HepG2 (cell line): ENCODE results near the gene COMT. TPM values are rescaled to one million over a fixed set of nuclear protein-coding genes. Genes with fewer than 3 reads are reported as not detected.
A peak's percentile ranks its signal among the peaks of the same experiment; 100 is the strongest.

Experiments
- CC2D1A ChIP-seq: sonication (generic); formaldehyde crosslinking; IDR thresholded peaks from 2 replicates; pipeline ENCODE4 v1.8.1; 2023; ENCODE audit warnings: mild to moderate bottlenecking, missing genetic modification reagents
- GZF1 ChIP-seq: sonication (generic); formaldehyde crosslinking; IDR thresholded peaks from 2 replicates; pipeline ENCODE4 v1.5.1; 2020; ENCODE audit warnings: mild to moderate bottlenecking, missing genetic modification reagents
- HOMEZ ChIP-seq: IDR thresholded peaks from 2 replicates; pipeline ENCODE4 v1.6.1; 2016; ENCODE audit warnings: low read depth
- IKZF5 ChIP-seq: IDR thresholded peaks from 2 replicates; pipeline ENCODE4 v1.6.1; 2018; ENCODE audit warnings: missing genetic modification reagents, mild to moderate bottlenecking, missing compliant biosample characterization
- KDM5A ChIP-seq: fragments of 200-600 bp; sonication (generic); IDR thresholded peaks from 2 replicates; pipeline ENCODE4 v1.7.0; 2018; ENCODE audit warnings: antibody characterized with exemption, mild to moderate bottlenecking, low read length, borderline replicate concordance
- MBD4 ChIP-seq: IDR thresholded peaks from 2 replicates; pipeline ENCODE4 v1.6.1; 2012; ENCODE audit warnings: low read length, inconsistent platforms, borderline replicate concordance
- MLXIP ChIP-seq: sonication (generic); formaldehyde crosslinking; IDR thresholded peaks from 2 replicates; pipeline ENCODE4 v1.9.0; 2021; ENCODE audit warnings: missing genetic modification reagents, borderline replicate concordance
- POGK ChIP-seq: sonication (generic); formaldehyde crosslinking; conservative IDR thresholded peaks from 2 replicates; pipeline ENCODE4 v1.8.0; 2022; ENCODE audit warnings: mild to moderate bottlenecking, moderate library complexity, missing genetic modification reagents
- STAT5B ChIP-seq: sonication (generic); formaldehyde crosslinking; IDR thresholded peaks from 2 replicates; pipeline ENCODE4 v1.4.0; 2020; ENCODE audit warnings: missing genetic modification reagents
- TGIF2 ChIP-seq: IDR thresholded peaks from 2 replicates; pipeline ENCODE4 v1.6.1; 2016; ENCODE audit warnings: control low read depth, missing compliant biosample characterization
- ZNF260 ChIP-seq: sonication (generic); formaldehyde crosslinking; IDR thresholded peaks from 2 replicates; pipeline ENCODE4 v1.4.0; 2020; ENCODE audit warnings: missing genetic modification reagents, low read depth, mild to moderate bottlenecking, borderline replicate concordance
- ZNF576 ChIP-seq: sonication (generic); formaldehyde crosslinking; IDR thresholded peaks from 2 replicates; pipeline ENCODE4 v1.4.0; 2020; ENCODE audit warnings: mild to moderate bottlenecking, missing genetic modification reagents
- ZNF609 ChIP-seq: sonication (generic); formaldehyde crosslinking; IDR thresholded peaks from 2 replicates; pipeline ENCODE4 v1.4.0; 2020; ENCODE audit warnings: mild to moderate bottlenecking, missing genetic modification reagents, borderline replicate concordance
- ZNF737 ChIP-seq: sonication (generic); formaldehyde crosslinking; IDR thresholded peaks from 2 replicates; pipeline ENCODE4 v1.5.0; 2020; ENCODE audit warnings: missing genetic modification reagents, mild to moderate bottlenecking, borderline replicate concordance
- ZNF883 ChIP-seq: sonication (generic); formaldehyde crosslinking; IDR thresholded peaks from 2 replicates; pipeline ENCODE4 v1.5.1; 2020; ENCODE audit warnings: mild to moderate bottlenecking, missing genetic modification reagents; ENCODE audit errors: not compliant biosample characterization
- polyA plus RNA-seq, 8 experiments: library from polyadenylated mRNA; depleted of rRNA in 3 of 8; stranded (reverse) in 7 of 8; unstranded in 1 of 8; fragments of >200 nt; fragmentation: Illumina TruSeq in 4 of 8; extraction: Trizol in 4 of 8; gene quantifications; 2 replicates each; pipeline versions ENCODE4 v1.2.1 to v1.2.3, GENCODE V29; 2011 to 2016; ENCODE audit warnings: low read depth in 4 of 8, missing spikeins in 1 of 8, mixed read lengths in 1 of 8; ENCODE audit not compliant: insufficient read depth in 1 of 8
- total RNA-seq, 5 experiments: library from RNA; depleted of rRNA; stranded (reverse); fragments of >200 nt; fragmentation: Illumina TruSeq; extraction: Trizol; gene quantifications; 2 replicates each; pipeline ENCODE4 v1.2.3, GENCODE V29; 2016; ENCODE audit warnings: low read depth in 1 of 5

Gene COMT
- total and polyA plus RNA-seq, 2 of the 13 experiments (the other 11 are each of a cell fraction or from before 2014, with no cell fraction given), result 156 to 162 TPM

GRCh38 chr22:19898831-19899567, 42.6 kb upstream of the COMT start (continued):
- TF ChIP-seq POGK (CRISPR knock-in tag) (peak; percentile 65; the same call in 1 of the 2 replicates), ZNF883 (no peak), MLXIP (CRISPR knock-in tag) (no peak), ZNF737 (CRISPR knock-in tag) (no peak), STAT5B (CRISPR knock-in tag) (no peak), IKZF5 (CRISPR knock-in tag) (peak; percentile 75), ZNF576 (CRISPR knock-in tag) (no peak), HOMEZ (CRISPR knock-in tag) (peak; percentile 18; the same call in 1 of the 2 replicates), KDM5A (no peak), ZNF609 (CRISPR knock-in tag) (peak; percentile 41; the same call in 1 of the 2 replicates), ZNF260 (CRISPR knock-in tag) (no peak), MBD4 (no peak), CC2D1A (CRISPR knock-in tag) (no peak), TGIF2 (peak; percentile 71; the same call in 1 of the 2 replicates), GZF1 (CRISPR knock-in tag) (no peak)
